Neural cell (in vitro differentiated cells): Measurements from ENCODE around the gene RP9.

Experiments
- CTCF ChIP-seq: fragments of 450-650 bp; IDR thresholded peaks from 2 replicates; pipeline ENCODE4 v1.5.1; 2014; ENCODE audit warnings: antibody characterized with exemption, mild to moderate bottlenecking, moderate library complexity; ENCODE audit not compliant: poor library complexity, severe bottlenecking
- EP300 ChIP-seq: fragments of 450-650 bp; conservative IDR thresholded peaks from 2 replicates; pipeline ENCODE4 v1.6.1; 2014; ENCODE audit warnings: antibody characterized with exemption, mild to moderate bottlenecking, moderate library complexity; ENCODE audit not compliant: poor library complexity, severe bottlenecking
- SMC3 ChIP-seq: fragments of 450-650 bp; conservative IDR thresholded peaks from 2 replicates; pipeline ENCODE4 v1.6.1; 2014; ENCODE audit warnings: antibody characterized with exemption, mild to moderate bottlenecking, moderate library complexity; ENCODE audit not compliant: poor library complexity

DNA sequence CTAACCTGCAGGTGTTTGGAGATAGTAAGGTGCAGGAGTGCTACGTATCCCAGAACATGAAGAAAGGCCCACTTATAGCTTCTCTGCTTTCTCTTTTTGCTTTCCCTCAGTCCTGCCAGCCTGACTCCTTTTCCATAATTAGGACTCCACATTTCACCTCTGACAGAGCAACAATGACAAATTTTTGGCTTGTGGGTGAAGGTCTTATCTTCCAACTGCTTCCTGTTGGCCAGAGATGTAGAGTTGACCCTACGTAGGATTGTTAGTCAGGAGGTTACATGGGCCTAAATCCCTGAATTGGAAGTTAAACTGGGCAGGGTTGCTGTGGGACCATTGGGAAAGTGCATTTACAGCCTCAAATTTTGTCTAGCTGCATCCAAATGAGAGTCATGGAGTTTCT, 21.3 kb downstream of the RP9 start:
- TF ChIP-seq CTCF, result no peak
- TF ChIP-seq EP300, result no peak
- no peak for TF ChIP-seq SMC3
